Raji (cell line): ENCODE measurements around the gene ZNF723.

Experiments
- POLR2A ChIP-seq: IDR thresholded peaks from 2 replicates; pipeline ENCODE4 v1.6.1; 2011; ENCODE audit warnings: low read depth, low read length, control low read depth; ENCODE audit not compliant: insufficient read depth

Gene ZNF723

GRCh38 chr19:22832031-22832762, at the start of gene ZNF723:
TSS of gene ZNF723 (plus strand) at chr19:22832291. CDS start at chr19:22832380, 89 bp downstream.
- no peak for TF ChIP-seq POLR2A

- TF ChIP-seq POLR2A, result no peak
These were observed 48.3 kb upstream of the ZNF723 start, which contains the start of gene ZNF99 for GRCh38 chr19:22783651-22784410. TSS of gene ZNF99 (minus strand) at chr19:22784151. CDS start at chr19:22784016, 135 bp downstream.

GRCh38 chr19:22797040-22797439, 35.1 kb upstream of the ZNF723 start:
- TF ChIP-seq POLR2A, result no peak

GRCh38 chr19:22806418-22806817, 25.7 kb upstream of the ZNF723 start:
- TF ChIP-seq POLR2A, result no peak

- no peak for TF ChIP-seq POLR2A
These were observed 24.8 kb upstream of the ZNF723 start for GRCh38 chr19:22807061-22807835.

- TF ChIP-seq POLR2A, result no peak
These were observed 18.0 kb upstream of the ZNF723 start for GRCh38 chr19:22814124-22814523.

GRCh38 chr19:22831211-22831610, 880 bp upstream of the ZNF723 start:
- TF ChIP-seq POLR2A, result no peak

- TF ChIP-seq POLR2A, result no peak
These were observed 50.7 kb downstream of the ZNF723 start for GRCh38 chr19:22882797-22883196.

- TF ChIP-seq POLR2A, result no peak
These were observed 61.8 kb downstream of the ZNF723 start for GRCh38 chr19:22893855-22894270.

- no peak for TF ChIP-seq POLR2A
These were observed 69.5 kb downstream of the ZNF723 start for GRCh38 chr19:22901431-22902130.
